Activated CD4-positive, alpha-beta T cell treated with anti-CD3 and anti-CD28 coated beads, Interleukin-2, Interleukin-4, amounts not matched to agents 100 ng/mL and 50 ng/mL, durations not matched to agents 16 hours and 8 hours (primary cell): ENCODE results near the gene PPDPF.
"Not testable (repeated sequence)": the region's sequence is repeated elsewhere in the genome, so short reads cannot be mapped to it uniquely, and the experiment has no call there.

ENCODE experiments used
- DNase-seq: peaks from one replicate; pipeline ENCODE4 v3.0.0-alpha.2; 2020; ENCODE audit warnings: low spot score

The PPDPF gene

GRCh38 chr20:63520504-63520933 is at the start of gene PPDPF:
TSS of gene PPDPF (plus strand) at chr20:63520765. CDS start at chr20:63521309, 544 bp downstream.
- peak; percentile 85 for DNase-seq

- DNase-seq = no peak
Observed at GRCh38 chr20:63471002-63471716, 49.4 kb upstream of the PPDPF start.

GRCh38 chr20:63471717-63471980 is 48.9 kb upstream of the PPDPF start:
- DNase-seq = no peak

GRCh38 chr20:63471981-63472831 is 48.4 kb upstream of the PPDPF start, which contains the start of gene KCNQ2:
TSS of gene KCNQ2 (minus strand) at chr20:63472655. CDS start at chr20:63472463, 192 bp downstream.
- no peak for DNase-seq

GRCh38 chr20:63472862-63473390 is 47.6 kb upstream of the PPDPF start:
- DNase-seq = no peak

GRCh38 chr20:63473555-63474449 is 46.8 kb upstream of the PPDPF start:
- DNase-seq = no peak

- DNase-seq = no peak
Observed at GRCh38 chr20:63475209-63475608, 45.4 kb upstream of the PPDPF start.

- no peak for DNase-seq
Observed at GRCh38 chr20:63477061-63477616, 43.4 kb upstream of the PPDPF start.

GRCh38 chr20:63477944-63478343 is 42.6 kb upstream of the PPDPF start:
- no peak for DNase-seq

- DNase-seq = no peak
Observed at GRCh38 chr20:63478346-63479302, 41.9 kb upstream of the PPDPF start.

- not testable (repeated sequence) for DNase-seq
Observed at GRCh38 chr20:63479695-63480419, 40.7 kb upstream of the PPDPF start.

- DNase-seq = no peak
Observed at GRCh38 chr20:63481503-63481902, 39.1 kb upstream of the PPDPF start.

- DNase-seq = no peak
Observed at GRCh38 chr20:63482021-63482587, 38.5 kb upstream of the PPDPF start.

- no peak for DNase-seq
Observed at GRCh38 chr20:63483834-63484233, 36.7 kb upstream of the PPDPF start.

- DNase-seq = no peak
Observed at GRCh38 chr20:63484236-63484635, 36.3 kb upstream of the PPDPF start.

- no peak for DNase-seq
Observed at GRCh38 chr20:63484651-63485403, 35.7 kb upstream of the PPDPF start.

- no peak for DNase-seq
Observed at GRCh38 chr20:63486300-63486855, 34.2 kb upstream of the PPDPF start.

- no peak for DNase-seq
Observed at GRCh38 chr20:63487116-63487764, 33.3 kb upstream of the PPDPF start.
